DOHH2 (cell line): ENCODE results near the gene EPB41L5.
"Not testable (repeated sequence)": the region's sequence is repeated elsewhere in the genome, so short reads cannot be mapped to it uniquely, and the experiment has no call there.

Experiments
- H3F3A ChIP-seq: fragments of 200-600 bp; sonication (generic), shearing (Covaris generic); 2 replicates; pipeline ENCODE4 v1.6.0; 2016; ENCODE audit warnings: antibody characterized with exemption, mild to moderate bottlenecking; ENCODE audit not compliant: control insufficient read depth, insufficient read depth
- H3K27ac ChIP-seq: fragments of 200-600 bp; sonication (generic); 2 replicates; pipeline ENCODE4 v1.5.1; 2014; ENCODE audit warnings: low read depth, mild to moderate bottlenecking, low read length, moderate library complexity
- H3K27me3 ChIP-seq: fragments of 200-600 bp; sonication (generic); 2 replicates; pipeline ENCODE4 v1.6.1; 2014; ENCODE audit warnings: mild to moderate bottlenecking, low read length, mixed read lengths; ENCODE audit not compliant: control insufficient read depth
- H3K36me3 ChIP-seq: fragments of 200-600 bp; sonication (generic); 2 replicates; pipeline ENCODE4 v1.6.1; 2014; ENCODE audit warnings: mild to moderate bottlenecking, low read length, moderate library complexity, mixed read lengths; ENCODE audit not compliant: control insufficient read depth
- H3K4me1 ChIP-seq: fragments of 200-600 bp; sonication (generic); 2 replicates; pipeline ENCODE4 v1.6.1; 2014; ENCODE audit warnings: mild to moderate bottlenecking, low read length, mixed read lengths; ENCODE audit not compliant: control insufficient read depth
- H3K4me2 ChIP-seq: fragments of 200-600 bp; sonication (generic); 2 replicates; pipeline ENCODE4 v1.6.0; 2014; ENCODE audit warnings: mild to moderate bottlenecking, low read length, moderate library complexity
- H3K4me3 ChIP-seq: fragments of 200-600 bp; sonication (generic); 2 replicates; pipeline ENCODE4 v1.5.1; 2014; ENCODE audit warnings: mild to moderate bottlenecking, low read length, mixed read lengths
- H3K79me2 ChIP-seq: fragments of 200-600 bp; sonication (generic); 2 replicates; pipeline ENCODE4 v1.6.1; 2014; ENCODE audit warnings: mild to moderate bottlenecking, low read length, mixed read lengths; ENCODE audit not compliant: control insufficient read depth
- H3K9me2 ChIP-seq: fragments of 200-600 bp; sonication (generic); replicated peaks from 2 replicates; pipeline ENCODE4 v1.6.1; 2014; ENCODE audit warnings: mild to moderate bottlenecking, low read length, mixed read lengths; ENCODE audit not compliant: control insufficient read depth
- H3K9me3 ChIP-seq: fragments of 200-600 bp; sonication (generic); 2 replicates; pipeline ENCODE4 v1.6.1; 2014; ENCODE audit warnings: antibody characterized with exemption, low read length, mixed read lengths; ENCODE audit not compliant: control insufficient read depth, insufficient read depth
- H4K20me1 ChIP-seq: fragments of 200-600 bp; sonication (generic); 2 replicates; pipeline ENCODE4 v1.6.0; 2014; ENCODE audit warnings: low read depth, mild to moderate bottlenecking, antibody characterized with exemption, low read length, moderate library complexity; ENCODE audit not compliant: control insufficient read depth, insufficient read depth
- EZH2phosphoT487 ChIP-seq: fragments of 200-600 bp; sonication (generic); IDR thresholded peaks from 2 replicates; pipeline ENCODE4 v1.6.1; 2017; ENCODE audit warnings: borderline replicate concordance, mild to moderate bottlenecking, antibody characterized with exemption, low read length, moderate library complexity, mixed read lengths
- TF ChIP-seq, protein P1 (sequence below): fragments of 200-600 bp; sonication (generic); IDR thresholded peaks from one replicate; pipeline ENCODE4 v1.5.1; 2014; ENCODE audit warnings: antibody characterized with exemption, mild to moderate bottlenecking, low read depth, low read length; ENCODE audit not compliant: poor library complexity, severe bottlenecking

EPB41L5 gene

DNA sequence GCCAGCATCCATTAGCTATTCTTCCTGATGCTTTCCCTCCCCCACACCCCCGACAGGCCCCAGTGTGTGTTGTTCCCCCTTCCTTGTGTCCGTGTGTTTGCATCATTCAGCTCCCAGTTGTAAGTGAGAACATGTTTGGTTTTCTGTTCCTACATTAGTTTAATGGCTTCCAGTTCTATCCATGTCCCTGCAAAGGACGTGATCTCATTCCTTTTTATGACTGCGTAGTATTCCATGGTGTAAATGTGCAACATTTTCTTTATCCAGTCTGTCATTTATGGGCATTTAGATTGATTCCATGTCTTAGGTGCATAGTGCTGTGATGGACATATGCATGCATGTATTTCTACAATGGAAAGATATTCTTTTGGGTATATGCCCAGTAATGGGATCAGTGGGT is 105.6 kb downstream of the EPB41L5 start:
- Histone ChIP-seq H3K4me2 (no peak overlapping the region), H3K9me3 (no peaks in the 10 kb centered on the region), H3K4me3 (no peak overlapping the region), H3K27me3 (no peaks in the 10 kb centered on the region), H3K4me1 (no peaks in the 10 kb centered on the region), H3K9me2 (no peaks in the 10 kb centered on the region), H3F3A (no peaks in the 10 kb centered on the region), H3K27ac (no peak overlapping the region), H4K20me1 (no peaks in the 10 kb centered on the region), H3K36me3 (no peaks in the 10 kb centered on the region), H3K79me2 (no peaks in the 10 kb centered on the region)
- TF ChIP-seq EZH2phosphoT487 = no peak
- TF ChIP-seq, protein P1, sequence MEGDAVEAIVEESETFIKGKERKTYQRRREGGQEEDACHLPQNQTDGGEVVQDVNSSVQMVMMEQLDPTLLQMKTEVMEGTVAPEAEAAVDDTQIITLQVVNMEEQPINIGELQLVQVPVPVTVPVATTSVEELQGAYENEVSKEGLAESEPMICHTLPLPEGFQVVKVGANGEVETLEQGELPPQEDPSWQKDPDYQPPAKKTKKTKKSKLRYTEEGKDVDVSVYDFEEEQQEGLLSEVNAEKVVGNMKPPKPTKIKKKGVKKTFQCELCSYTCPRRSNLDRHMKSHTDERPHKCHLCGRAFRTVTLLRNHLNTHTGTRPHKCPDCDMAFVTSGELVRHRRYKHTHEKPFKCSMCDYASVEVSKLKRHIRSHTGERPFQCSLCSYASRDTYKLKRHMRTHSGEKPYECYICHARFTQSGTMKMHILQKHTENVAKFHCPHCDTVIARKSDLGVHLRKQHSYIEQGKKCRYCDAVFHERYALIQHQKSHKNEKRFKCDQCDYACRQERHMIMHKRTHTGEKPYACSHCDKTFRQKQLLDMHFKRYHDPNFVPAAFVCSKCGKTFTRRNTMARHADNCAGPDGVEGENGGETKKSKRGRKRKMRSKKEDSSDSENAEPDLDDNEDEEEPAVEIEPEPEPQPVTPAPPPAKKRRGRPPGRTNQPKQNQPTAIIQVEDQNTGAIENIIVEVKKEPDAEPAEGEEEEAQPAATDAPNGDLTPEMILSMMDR = no peak

DNA sequence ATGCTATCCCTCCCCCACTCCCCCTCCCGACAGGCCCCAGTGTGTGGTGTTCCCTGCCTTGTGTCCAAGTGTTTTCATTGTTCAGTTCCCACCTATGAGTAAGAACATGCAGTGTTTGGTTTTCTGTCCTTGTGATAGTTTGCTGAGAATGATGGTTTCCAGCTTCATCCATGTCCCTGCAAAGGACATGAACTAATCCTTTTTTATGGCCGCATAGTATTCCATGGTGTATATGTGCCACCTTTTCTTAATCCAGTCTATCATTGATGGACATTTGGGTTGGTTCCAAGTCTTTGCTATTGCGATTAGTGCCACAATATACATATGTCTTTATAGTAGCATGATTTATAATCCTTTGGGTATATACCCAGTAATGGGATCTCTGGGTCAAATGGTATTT is 108.5 kb downstream of the EPB41L5 start:
- not testable (repeated sequence) for H3K4me3 ChIP-seq, H3K4me1 ChIP-seq, H3F3A ChIP-seq, H3K27ac ChIP-seq, H3K36me3 ChIP-seq, H3K79me2 ChIP-seq, H3K9me2 ChIP-seq, H4K20me1 ChIP-seq, H3K9me3 ChIP-seq, H3K4me2 ChIP-seq, H3K27me3 ChIP-seq

- Histone ChIP-seq H3K27ac (no peak overlapping the region), H3K9me3 (no peaks in the 10 kb centered on the region), H3K79me2 (no peaks in the 10 kb centered on the region), H4K20me1 (no peaks in the 10 kb centered on the region), H3K4me2 (no peak overlapping the region), H3K4me1 (no peaks in the 10 kb centered on the region), H3K9me2 (no peaks in the 10 kb centered on the region), H3F3A (no peaks in the 10 kb centered on the region), H3K27me3 (no peaks in the 10 kb centered on the region), H3K4me3 (no peak overlapping the region), H3K36me3 (no peaks in the 10 kb centered on the region)
- TF ChIP-seq, protein P1 = no peak
- TF ChIP-seq EZH2phosphoT487 = no peak
Observed at GRCh38 chr2:120123090-120123489, 110.2 kb downstream of the EPB41L5 start.

DNA sequence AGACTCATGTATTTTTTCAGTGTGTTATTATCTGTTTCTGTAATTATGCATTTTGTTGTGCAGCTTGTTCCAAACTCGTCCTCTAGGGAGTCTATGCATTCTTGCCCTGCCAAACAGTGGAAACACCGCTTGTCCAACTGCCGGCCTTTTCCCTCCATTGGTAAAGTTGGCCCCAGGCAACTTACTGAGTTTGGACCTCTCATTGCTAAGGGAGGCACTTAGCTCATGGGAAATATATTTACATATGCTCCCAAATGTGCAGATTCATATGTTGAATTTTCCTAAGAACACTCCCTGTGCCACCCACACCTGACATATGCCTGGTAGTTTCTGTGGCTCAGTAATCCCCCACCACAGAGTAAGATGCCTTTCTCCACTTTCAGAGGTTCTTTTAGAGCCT is 112.3 kb downstream of the EPB41L5 start:
- no peaks in the 10 kb centered on the region for H3K36me3 ChIP-seq
- no peaks in the 10 kb centered on the region for H3K27me3 ChIP-seq
- no peak overlapping the region for H3K27ac ChIP-seq
- no peaks in the 10 kb centered on the region for H3K9me3 ChIP-seq
- H3K4me1 ChIP-seq = no peaks in the 10 kb centered on the region
- no peaks in the 10 kb centered on the region for H3K9me2 ChIP-seq
- H3K4me3 ChIP-seq = no peak overlapping the region
- H3F3A ChIP-seq = no peaks in the 10 kb centered on the region
- no peaks in the 10 kb centered on the region for H4K20me1 ChIP-seq
- TF ChIP-seq, protein P1 = no peak
- TF ChIP-seq EZH2phosphoT487 = no peak
- no peak overlapping the region for H3K4me2 ChIP-seq
- H3K79me2 ChIP-seq = no peaks in the 10 kb centered on the region
